ENCODE data around the gene RBM20. TPM values are rescaled to one million over a fixed set of nuclear protein-coding genes. Genes with fewer than 3 reads are reported as not detected.

RBM20 gene
- polyA plus RNA-seq, 1 donor: 0.96 TPM

GRCh38 chr10:110797416-110797815 is 153.3 kb downstream of the RBM20 start:
- peak; percentile 62 to 85 for DNase-seq
- H3K9me3 ChIP-seq (ENCODE audit: control insufficient read depth, low read depth, low read length): no peaks in the 10 kb centered on the region
- peaks cover 3% of the 10 kb centered on the region for H3K4me1 ChIP-seq (ENCODE audit: control insufficient read depth, insufficient read depth, low read length)
- no peaks in the 10 kb centered on the region for H3K36me3 ChIP-seq (ENCODE audit: control insufficient read depth, insufficient read depth, low read length)
- 80% methylated on average over 4 of the region's 10 CpGs for whole genome bisulfite sequencing (ENCODE audit: insufficient coverage, low lambda C conversion rate)
- H3K27me3 ChIP-seq (ENCODE audit: control insufficient read depth, insufficient read depth, low read length): no peaks in the 10 kb centered on the region
- no peak overlapping the region for H3K27ac ChIP-seq (ENCODE audit: low read length)
- H3K4me3 ChIP-seq (ENCODE audit: low read length): no peak overlapping the region

DNA sequence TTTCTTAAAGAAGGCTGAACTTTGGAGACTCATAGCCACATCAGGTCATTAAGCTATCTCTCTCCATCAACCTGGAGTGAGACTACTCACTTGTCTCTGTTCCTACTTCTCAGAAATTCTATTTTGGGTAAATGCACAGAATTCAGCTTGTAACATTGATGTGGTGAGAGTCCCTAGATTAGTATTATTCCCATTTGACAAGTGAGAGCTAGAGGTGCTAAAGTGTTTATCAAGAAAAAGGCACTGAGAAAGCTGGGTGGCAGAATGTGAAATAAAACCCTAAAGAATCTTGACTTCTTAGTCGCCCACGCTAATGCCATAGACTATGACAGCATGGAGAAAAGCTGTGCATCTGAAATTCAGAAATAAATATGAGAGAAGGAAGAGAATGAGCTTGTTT is 154.2 kb downstream of the RBM20 start:
- Histone ChIP-seq H3K4me3 (ENCODE audit: low read length) (no peak overlapping the region), H3K9me3 (ENCODE audit: control insufficient read depth, low read depth, low read length) (no peaks in the 10 kb centered on the region), H3K27me3 (ENCODE audit: control insufficient read depth, insufficient read depth, low read length) (no peaks in the 10 kb centered on the region), H3K36me3 (ENCODE audit: control insufficient read depth, insufficient read depth, low read length) (no peaks in the 10 kb centered on the region), H3K27ac (ENCODE audit: low read length) (no peak overlapping the region), H3K4me1 (ENCODE audit: control insufficient read depth, insufficient read depth, low read length) (peaks cover 9% of the 10 kb centered on the region)
- DNase-seq: no peak
- WGBS (ENCODE audit: insufficient coverage, low lambda C conversion rate): 100% methylated on average over 2 of the region's 2 CpGs

DNA sequence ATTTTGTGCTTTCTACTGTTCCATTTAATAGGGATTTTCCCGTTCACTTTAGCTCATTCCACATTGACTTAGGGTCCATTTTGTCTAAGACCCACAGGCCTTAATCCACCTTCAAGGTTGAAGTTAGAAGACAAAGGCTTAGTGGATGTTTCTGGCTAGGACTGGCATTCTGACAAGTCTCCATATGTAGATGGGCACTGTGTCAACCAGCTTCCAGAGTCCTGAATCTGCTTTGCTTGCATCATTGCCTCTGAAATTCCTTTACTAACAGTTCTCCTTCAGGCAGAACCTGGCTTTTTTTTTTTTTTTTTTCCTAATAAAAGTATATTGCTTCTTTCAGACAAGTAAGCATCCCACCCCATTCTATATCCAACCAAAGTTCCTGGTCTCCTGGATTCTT is 158.0 kb downstream of the RBM20 start:
- 100% methylated on average over 1 of the region's 1 CpG for WGBS (ENCODE audit: insufficient coverage, low lambda C conversion rate)
- Histone ChIP-seq H3K9me3 (ENCODE audit: control insufficient read depth, low read depth, low read length) (no peaks in the 10 kb centered on the region), H3K36me3 (ENCODE audit: control insufficient read depth, insufficient read depth, low read length) (no peaks in the 10 kb centered on the region), H3K4me1 (ENCODE audit: control insufficient read depth, insufficient read depth, low read length) (peaks cover 18% of the 10 kb centered on the region), H3K4me3 (ENCODE audit: low read length) (no peak overlapping the region), H3K27ac (ENCODE audit: low read length) (no peak overlapping the region), H3K27me3 (ENCODE audit: control insufficient read depth, insufficient read depth, low read length) (no peaks in the 10 kb centered on the region)
- no peak for DNase-seq

- peaks cover 18% of the 10 kb centered on the region for H3K4me1 ChIP-seq (ENCODE audit: control insufficient read depth, insufficient read depth, low read length)
- H3K36me3 ChIP-seq (ENCODE audit: control insufficient read depth, insufficient read depth, low read length): no peaks in the 10 kb centered on the region
- WGBS (ENCODE audit: insufficient coverage, low lambda C conversion rate): 60% methylated on average over 1 of the region's 7 CpGs
- no peaks in the 10 kb centered on the region for H3K9me3 ChIP-seq (ENCODE audit: control insufficient read depth, low read depth, low read length)
- no peak overlapping the region for H3K27ac ChIP-seq (ENCODE audit: low read length)
- peak; percentile 48 to 77 for DNase-seq
- no peak overlapping the region for H3K4me3 ChIP-seq (ENCODE audit: low read length)
- no peaks in the 10 kb centered on the region for H3K27me3 ChIP-seq (ENCODE audit: control insufficient read depth, insufficient read depth, low read length)
These were observed 158.6 kb downstream of the RBM20 start for GRCh38 chr10:110802551-110803238.

DNA sequence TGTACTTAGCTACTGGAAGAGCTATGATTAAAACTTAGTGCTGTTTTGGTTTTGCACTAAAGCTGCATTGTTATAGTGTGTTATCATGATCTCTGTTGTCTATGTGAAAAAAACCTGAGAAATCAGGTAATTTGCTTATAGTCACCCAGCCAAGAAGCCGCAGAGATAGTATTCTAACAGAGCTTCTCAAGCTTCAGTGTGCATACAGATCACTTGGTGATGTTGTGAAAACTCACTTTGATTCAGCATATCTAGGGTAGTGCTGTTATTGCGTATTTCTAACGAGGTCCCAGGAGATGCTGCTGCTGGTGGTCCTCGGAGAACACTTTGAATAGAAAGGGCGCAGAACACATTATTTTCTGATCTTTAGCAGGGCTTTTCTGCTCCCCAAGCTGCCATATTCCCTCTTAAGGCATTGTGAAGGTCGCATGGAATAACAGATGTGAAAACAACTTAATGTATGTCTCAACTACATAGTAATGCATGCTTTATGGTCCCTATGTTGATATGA is 159.2 kb downstream of the RBM20 start:
- Histone ChIP-seq H3K4me3 (ENCODE audit: low read length) (no peak overlapping the region), H3K27ac (ENCODE audit: low read length) (no peak overlapping the region), H3K9me3 (ENCODE audit: control insufficient read depth, low read depth, low read length) (no peaks in the 10 kb centered on the region), H3K4me1 (ENCODE audit: control insufficient read depth, insufficient read depth, low read length) (peaks cover 22% of the 10 kb centered on the region), H3K36me3 (ENCODE audit: control insufficient read depth, insufficient read depth, low read length) (no peaks in the 10 kb centered on the region), H3K27me3 (ENCODE audit: control insufficient read depth, insufficient read depth, low read length) (no peaks in the 10 kb centered on the region)
- DNase-seq: no peak
- WGBS (ENCODE audit: insufficient coverage, low lambda C conversion rate): no CpG with 5 or more reads among the region's 6 CpGs

- Histone ChIP-seq H3K4me1 (ENCODE audit: control insufficient read depth, insufficient read depth, low read length) (peaks cover 27% of the 10 kb centered on the region), H3K9me3 (ENCODE audit: control insufficient read depth, low read depth, low read length) (no peaks in the 10 kb centered on the region), H3K4me3 (ENCODE audit: low read length) (no peak overlapping the region), H3K27ac (ENCODE audit: low read length) (peak overlapping the region; percentile 58), H3K36me3 (ENCODE audit: control insufficient read depth, insufficient read depth, low read length) (no peaks in the 10 kb centered on the region), H3K27me3 (ENCODE audit: control insufficient read depth, insufficient read depth, low read length) (no peaks in the 10 kb centered on the region)
- WGBS (ENCODE audit: insufficient coverage, low lambda C conversion rate): no CpG with 5 or more reads among the region's 6 CpGs
- peak; percentile 53 to 78 for DNase-seq
These were observed 159.7 kb downstream of the RBM20 start for GRCh38 chr10:110803830-110804338.

GRCh38 chr10:110804376-110804775 is 160.2 kb downstream of the RBM20 start:
- Histone ChIP-seq H3K4me3 (ENCODE audit: low read length) (no peak overlapping the region), H3K27me3 (ENCODE audit: control insufficient read depth, insufficient read depth, low read length) (no peaks in the 10 kb centered on the region), H3K27ac (ENCODE audit: low read length) (peak overlapping the region; percentile 58), H3K9me3 (ENCODE audit: control insufficient read depth, low read depth, low read length) (no peaks in the 10 kb centered on the region), H3K36me3 (ENCODE audit: control insufficient read depth, insufficient read depth, low read length) (no peaks in the 10 kb centered on the region), H3K4me1 (ENCODE audit: control insufficient read depth, insufficient read depth, low read length) (peaks cover 28% of the 10 kb centered on the region)
- WGBS (ENCODE audit: insufficient coverage, low lambda C conversion rate): 83% methylated on average over 1 of the region's 1 CpG
- DNase-seq: no peak

DNA sequence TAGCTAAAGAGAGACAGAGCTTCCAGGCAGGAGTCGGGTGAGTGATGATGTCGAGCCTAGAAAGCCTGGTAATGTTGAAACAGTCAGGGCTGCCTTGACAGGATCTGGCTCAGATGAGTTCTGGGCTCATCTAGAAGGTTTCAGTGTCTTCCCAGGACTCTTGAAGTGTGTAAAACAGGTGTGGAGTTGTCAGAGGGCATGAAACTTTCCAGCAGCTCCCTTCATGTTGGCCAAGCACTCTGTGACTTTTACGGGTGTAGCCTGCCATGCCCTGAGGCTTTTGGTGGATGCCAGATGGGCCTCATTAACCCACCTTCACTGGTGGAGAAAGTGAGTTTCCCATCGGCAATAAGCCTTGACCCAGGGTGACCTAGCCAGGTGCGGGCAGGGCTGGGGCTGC is 161.2 kb downstream of the RBM20 start:
- H3K36me3 ChIP-seq (ENCODE audit: control insufficient read depth, insufficient read depth, low read length): no peaks in the 10 kb centered on the region
- no peak for DNase-seq
- H3K4me1 ChIP-seq (ENCODE audit: control insufficient read depth, insufficient read depth, low read length): peaks cover 28% of the 10 kb centered on the region
- no peaks in the 10 kb centered on the region for H3K27me3 ChIP-seq (ENCODE audit: control insufficient read depth, insufficient read depth, low read length)
- no peak overlapping the region for H3K27ac ChIP-seq (ENCODE audit: low read length)
- no peak overlapping the region for H3K4me3 ChIP-seq (ENCODE audit: low read length)
- no CpG with 5 or more reads among the region's 5 CpGs for WGBS (ENCODE audit: insufficient coverage, low lambda C conversion rate)
- H3K9me3 ChIP-seq (ENCODE audit: control insufficient read depth, low read depth, low read length): no peaks in the 10 kb centered on the region

DNA sequence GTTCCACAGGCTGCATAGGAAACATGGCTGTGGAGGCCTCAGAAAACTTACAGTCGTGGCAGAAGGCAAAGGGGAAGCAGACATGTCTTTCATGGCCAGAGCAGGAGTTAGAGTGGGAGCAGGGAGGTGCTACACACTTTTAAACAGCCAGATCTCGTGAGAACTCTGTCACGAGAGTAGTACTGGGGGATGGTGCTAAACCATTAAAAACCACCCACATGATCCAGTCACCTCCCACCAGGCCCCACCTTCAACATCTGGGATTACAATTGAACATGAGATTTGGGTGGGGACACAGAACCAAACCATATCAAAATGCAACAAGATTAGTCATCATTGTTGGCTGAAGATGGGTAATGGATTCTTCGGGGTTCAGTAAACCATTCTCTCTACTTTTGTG is 162.2 kb downstream of the RBM20 start:
- Histone ChIP-seq H3K4me1 (ENCODE audit: control insufficient read depth, insufficient read depth, low read length) (peaks cover 28% of the 10 kb centered on the region), H3K27me3 (ENCODE audit: control insufficient read depth, insufficient read depth, low read length) (no peaks in the 10 kb centered on the region), H3K4me3 (ENCODE audit: low read length) (no peak overlapping the region), H3K36me3 (ENCODE audit: control insufficient read depth, insufficient read depth, low read length) (no peaks in the 10 kb centered on the region), H3K27ac (ENCODE audit: low read length) (no peak overlapping the region), H3K9me3 (ENCODE audit: control insufficient read depth, low read depth, low read length) (no peaks in the 10 kb centered on the region)
- no peak for DNase-seq
- WGBS (ENCODE audit: insufficient coverage, low lambda C conversion rate): no CpG with 5 or more reads among the region's 4 CpGs

GRCh38 chr10:110808123-110808522 is 164.0 kb downstream of the RBM20 start:
- 60% methylated on average over 1 of the region's 3 CpGs for WGBS (ENCODE audit: insufficient coverage, low lambda C conversion rate)
- H3K4me3 ChIP-seq (ENCODE audit: low read length): no peak overlapping the region
- H3K4me1 ChIP-seq (ENCODE audit: control insufficient read depth, insufficient read depth, low read length): peaks cover 25% of the 10 kb centered on the region
- no peaks in the 10 kb centered on the region for H3K36me3 ChIP-seq (ENCODE audit: control insufficient read depth, insufficient read depth, low read length)
- H3K27ac ChIP-seq (ENCODE audit: low read length): peak overlapping the region; percentile 67
- DNase-seq: no peak
- H3K27me3 ChIP-seq (ENCODE audit: control insufficient read depth, insufficient read depth, low read length): no peaks in the 10 kb centered on the region
- H3K9me3 ChIP-seq (ENCODE audit: control insufficient read depth, low read depth, low read length): no peaks in the 10 kb centered on the region

- no CpG with 5 or more reads among the region's 5 CpGs for WGBS (ENCODE audit: insufficient coverage, low lambda C conversion rate)
- peak; percentile 42 to 72 for DNase-seq
- H3K27ac ChIP-seq (ENCODE audit: low read length): peak overlapping the region; percentile 67
- no peaks in the 10 kb centered on the region for H3K27me3 ChIP-seq (ENCODE audit: control insufficient read depth, insufficient read depth, low read length)
- H3K36me3 ChIP-seq (ENCODE audit: control insufficient read depth, insufficient read depth, low read length): no peaks in the 10 kb centered on the region
- H3K4me3 ChIP-seq (ENCODE audit: low read length): no peak overlapping the region
- no peaks in the 10 kb centered on the region for H3K9me3 ChIP-seq (ENCODE audit: control insufficient read depth, low read depth, low read length)
- peaks cover 22% of the 10 kb centered on the region for H3K4me1 ChIP-seq (ENCODE audit: control insufficient read depth, insufficient read depth, low read length)
These were observed 164.5 kb downstream of the RBM20 start for GRCh38 chr10:110808615-110809014.
